ENCODE measurements around the gene MUCL3. TPM values are rescaled to one million over a fixed set of nuclear protein-coding genes. Genes with fewer than 3 reads are reported as not detected.

The MUCL3 gene
- total and polyA plus RNA-seq, 2 of the 8 experiments (the other 6 are each of a cell fraction or from before 2014, with no cell fraction given), result 0.15 to 0.37 TPM

GRCh38 chr6:30962716-30963115 is 21.9 kb downstream of the MUCL3 start:
- H3K14ac ChIP-seq (ENCODE audit: insufficient read length), result no peak overlapping the region
- no peak overlapping the region for H2AK5ac ChIP-seq (ENCODE audit: low read depth, low read length)
- TF ChIP-seq BCL11A (IDR thresholded peaks at IDR 0.05; ENCODE audit: low read depth in 2 of 2, low read length in 2 of 2) (no peak), BACH1 (IDR thresholded peaks at IDR 0.05; ENCODE audit: low read length) (no peak), RNF2 (IDR thresholded peaks at IDR 0.05; ENCODE audit: borderline replicate concordance, low read depth, low read length, missing control alignments, poor library complexity, severe bottlenecking) (no peak), CBX5 (IDR thresholded peaks at IDR 0.05; ENCODE audit: low read depth, low read length) (no peak), SRF (IDR thresholded peaks at IDR 0.05; ENCODE audit: low read depth, low read length) (no peak), POLR2A (IDR thresholded peaks at IDR 0.05; ENCODE audit: control extremely low read depth in 1 of 2, low read depth in 2 of 2, low read length in 2 of 2) (no peak), SP4 (IDR thresholded peaks at IDR 0.05; ENCODE audit: low read length) (no peak)
- ChIA-PET CTCF (ENCODE audit: partially characterized antibody) (no interaction called here), POLR2A (ENCODE audit: partially characterized antibody) (no interaction called here)
- H3K27me3 ChIP-seq (replicated peaks in 1 of 4; ENCODE audit: control insufficient read depth in 3 of 4, extremely low read depth in 1 of 4, insufficient read depth in 3 of 4, low read length in 3 of 4), result no peaks in the 10 kb centered on the region
- H3K36me3 ChIP-seq (ENCODE audit: control insufficient read depth in 2 of 4, insufficient read depth in 4 of 4, low read length in 3 of 4), result no peaks in the 10 kb centered on the region
- no peak overlapping the region for H3K4me2 ChIP-seq (ENCODE audit: insufficient read depth in 1 of 2, low read depth in 2 of 2, low read length in 2 of 2)
- H3K23ac ChIP-seq (ENCODE audit: insufficient read length), result no peak overlapping the region
- H4K20me1 ChIP-seq (replicated peaks in 1 of 2; ENCODE audit: control insufficient read depth in 1 of 2, insufficient read depth in 2 of 2, low read length in 2 of 2), result no peaks in the 10 kb centered on the region
- H4K8ac ChIP-seq (ENCODE audit: extremely low read depth, insufficient read depth, low read length), result no peak overlapping the region
- no peak overlapping the region for H3K18ac ChIP-seq (ENCODE audit: extremely low read depth, low read length)
- no peak overlapping the region for H2BK20ac ChIP-seq (ENCODE audit: low read length)
- H4K5ac ChIP-seq (ENCODE audit: insufficient read length, low read depth, low read length), result no peak overlapping the region
- H3K79me1 ChIP-seq (ENCODE audit: low read depth, low read length), result no peaks in the 10 kb centered on the region
- no peak overlapping the region for H2BK120ac ChIP-seq (replicated peaks; ENCODE audit: low read depth, low read length)
- H3K4ac ChIP-seq (replicated peaks; ENCODE audit: insufficient read length, low read depth, low read length), result no peak overlapping the region
- no peak overlapping the region for H3K4me3 ChIP-seq (ENCODE audit: extremely low read depth in 1 of 4, insufficient read depth in 2 of 4, low read depth in 3 of 4, low read length in 4 of 4)
- H2AFZ ChIP-seq (ENCODE audit: low read length), result no peak overlapping the region
- no peak overlapping the region for H4K91ac ChIP-seq (replicated peaks; ENCODE audit: insufficient read length, low read length)
- no peak for FAIRE-seq
- H3K27ac ChIP-seq (ENCODE audit: low read depth, low read length), result no peak overlapping the region
- no peak overlapping the region for H2BK15ac ChIP-seq (ENCODE audit: low read length)
- no peak overlapping the region for H2BK5ac ChIP-seq (ENCODE audit: low read depth, low read length)
- H2BK12ac ChIP-seq (ENCODE audit: low read depth, low read length), result no peak overlapping the region
- no peak overlapping the region for H3K9ac ChIP-seq (replicated peaks in 1 of 4; ENCODE audit: extremely low read depth in 1 of 4, low read depth in 3 of 4, low read length in 3 of 4)
- H3K4me1 ChIP-seq (replicated peaks in 1 of 4; ENCODE audit: control insufficient read depth in 3 of 4, insufficient read depth in 4 of 4, low read length in 3 of 4), result no peaks in the 10 kb centered on the region
- no peaks in the 10 kb centered on the region for H3K9me3 ChIP-seq (ENCODE audit: insufficient read depth in 2 of 2, low read depth in 1 of 2, low read length in 1 of 2)
- H3K79me2 ChIP-seq (ENCODE audit: control insufficient read depth in 1 of 2, insufficient read depth in 2 of 2, low read length in 2 of 2), result no peaks in the 10 kb centered on the region
- H3K56ac ChIP-seq (replicated peaks; ENCODE audit: insufficient read length, low read depth, low read length), result no peak overlapping the region
- DNase-seq (ENCODE audit: low read depth in 1 of 2, low spot score in 2 of 2), result no peak
- H3K23me2 ChIP-seq (ENCODE audit: low read depth, low read length), result no peaks in the 10 kb centered on the region; the same call in 1 of the 2 replicates

All from H1 (cell line).